HG03066 (cell line): ENCODE measurements around the gene SLC9C1.

Experiments used
- ATAC-seq: cut with Tn5 transposase; IDR thresholded peaks from one replicate; pipeline ENCODE4 v1.9.1; 2021; ENCODE audit warnings: low read depth; ENCODE audit not compliant: unreplicated experiment

The SLC9C1 gene

GRCh38 chr3:112117841-112118571, 176.0 kb downstream of the SLC9C1 start:
- no peak for ATAC-seq

DNA sequence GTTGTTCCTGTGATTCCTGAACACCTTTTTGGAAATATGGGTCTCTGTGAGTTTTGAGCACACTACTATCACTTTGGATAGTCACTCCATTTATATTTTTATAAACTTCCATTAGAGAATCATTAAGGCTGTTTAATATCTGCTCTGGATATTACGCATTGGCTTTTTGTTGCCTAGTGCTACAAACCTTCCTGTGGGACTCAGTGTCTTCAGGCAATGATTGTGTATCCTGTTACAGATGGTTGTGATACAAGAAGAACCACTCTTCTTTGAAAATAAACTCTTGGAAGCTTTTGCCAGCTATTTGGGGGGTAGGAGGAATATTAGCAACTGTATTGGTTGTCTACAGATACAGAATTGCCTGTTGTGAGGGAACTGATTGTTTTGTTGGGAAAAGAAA, 176.6 kb downstream of the SLC9C1 start:
- ATAC-seq = no peak

DNA sequence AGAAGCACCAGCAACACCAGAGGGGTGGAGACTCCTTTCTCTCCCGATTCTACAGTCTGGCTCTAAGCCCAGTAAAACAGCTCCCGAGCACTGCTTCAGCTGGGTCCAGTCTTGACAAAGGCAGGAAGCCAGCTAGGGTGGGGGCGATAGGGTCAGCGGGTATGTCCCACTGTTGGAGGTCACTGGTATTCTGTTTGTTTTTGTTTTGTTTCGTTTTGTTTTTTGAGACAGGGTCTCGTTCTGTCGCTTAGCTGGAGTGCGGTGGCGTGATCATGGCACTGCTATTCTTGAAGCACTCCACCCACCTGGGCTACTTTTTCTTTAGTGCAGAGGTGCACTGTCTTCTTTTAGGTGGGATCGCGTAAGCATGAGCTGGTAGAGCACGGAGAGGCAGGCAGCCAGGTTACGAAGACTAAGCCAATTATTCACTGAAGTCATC, 177.2 kb downstream of the SLC9C1 start:
- no peak for ATAC-seq

DNA sequence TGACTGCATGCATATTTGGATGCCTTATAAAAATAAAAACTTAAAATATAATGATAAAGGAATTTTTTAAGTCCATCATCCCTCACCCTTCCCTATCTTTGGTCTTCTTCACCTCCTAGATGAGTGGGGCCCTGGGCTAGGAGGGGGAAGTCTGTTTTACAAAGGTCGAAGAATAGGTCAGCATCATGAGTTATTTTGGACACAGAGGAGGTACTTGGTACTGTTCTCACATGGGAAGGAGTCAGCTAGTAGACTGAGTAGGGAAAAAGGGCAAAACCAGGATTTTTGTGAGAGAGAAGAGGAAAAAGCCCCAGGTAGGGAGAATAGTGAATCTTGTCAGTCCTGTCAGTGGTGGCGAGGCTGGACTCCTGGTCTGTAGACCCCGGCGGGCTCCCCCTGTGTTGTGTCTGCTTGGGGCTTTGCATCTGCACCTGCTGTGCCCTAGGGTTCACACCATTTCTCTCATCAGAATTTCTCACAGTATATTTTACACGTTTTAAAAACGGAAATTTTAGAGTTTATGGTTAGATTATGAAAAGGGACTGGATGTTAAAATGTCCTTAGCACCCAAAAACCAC, 178.1 kb downstream of the SLC9C1 start:
- no peak for ATAC-seq

DNA sequence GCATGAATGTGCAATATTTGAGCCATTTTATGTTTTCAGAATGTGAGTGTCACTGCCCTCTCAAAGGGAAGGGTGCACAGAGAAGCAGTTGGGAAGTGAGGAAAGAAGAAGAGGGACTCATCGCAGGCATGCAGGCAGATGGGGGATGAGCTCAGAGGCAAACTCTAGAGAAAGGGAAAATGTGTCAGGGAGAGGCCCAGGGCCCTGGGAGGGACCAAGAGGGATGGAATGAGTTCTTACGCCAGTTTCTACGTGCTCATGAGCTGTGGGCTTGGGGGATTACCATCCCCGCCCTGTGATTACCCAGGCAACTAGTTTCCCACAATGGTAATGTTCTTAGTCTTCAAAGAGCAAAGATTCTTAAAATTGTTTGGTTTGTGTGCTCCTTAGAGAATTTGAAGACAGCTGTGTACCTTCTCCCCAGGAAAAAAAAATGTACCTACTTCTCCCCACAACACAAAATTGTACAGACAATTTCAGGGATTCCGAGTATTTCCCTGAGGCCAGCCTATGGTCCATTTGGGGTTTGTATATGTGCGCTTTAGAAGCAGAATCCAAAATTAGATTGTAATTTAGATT, 178.8 kb downstream of the SLC9C1 start:
- peak; percentile 31 for ATAC-seq

DNA sequence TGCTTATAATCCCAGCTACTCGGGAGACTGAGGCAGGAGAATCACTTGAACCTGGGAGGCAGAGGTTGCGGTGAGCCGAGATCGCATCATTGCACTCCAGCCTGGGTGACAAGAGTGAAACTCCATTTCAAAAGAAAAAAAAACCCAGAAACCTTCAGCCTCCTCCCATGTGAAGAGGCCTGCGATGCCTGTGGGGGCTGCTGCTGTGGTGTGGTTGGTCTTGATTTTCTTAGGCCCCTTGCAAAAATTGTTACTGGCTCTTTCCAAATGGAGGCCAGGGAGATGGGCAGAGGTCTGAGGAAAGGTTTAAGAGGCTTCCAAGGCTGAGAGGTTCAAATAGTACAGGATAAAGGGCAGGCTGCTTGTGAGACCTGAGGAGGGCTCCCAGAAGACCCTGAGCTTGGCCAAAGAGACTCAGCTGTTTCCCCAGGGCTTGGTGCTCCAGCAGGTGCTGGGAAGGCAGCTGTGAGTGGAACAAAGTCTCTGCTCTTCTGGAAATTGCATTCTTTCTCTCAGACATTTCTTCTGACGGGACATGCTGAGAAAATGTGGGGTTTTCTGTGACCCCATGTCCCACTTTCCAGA, 179.3 kb downstream of the SLC9C1 start:
- no peak for ATAC-seq

DNA sequence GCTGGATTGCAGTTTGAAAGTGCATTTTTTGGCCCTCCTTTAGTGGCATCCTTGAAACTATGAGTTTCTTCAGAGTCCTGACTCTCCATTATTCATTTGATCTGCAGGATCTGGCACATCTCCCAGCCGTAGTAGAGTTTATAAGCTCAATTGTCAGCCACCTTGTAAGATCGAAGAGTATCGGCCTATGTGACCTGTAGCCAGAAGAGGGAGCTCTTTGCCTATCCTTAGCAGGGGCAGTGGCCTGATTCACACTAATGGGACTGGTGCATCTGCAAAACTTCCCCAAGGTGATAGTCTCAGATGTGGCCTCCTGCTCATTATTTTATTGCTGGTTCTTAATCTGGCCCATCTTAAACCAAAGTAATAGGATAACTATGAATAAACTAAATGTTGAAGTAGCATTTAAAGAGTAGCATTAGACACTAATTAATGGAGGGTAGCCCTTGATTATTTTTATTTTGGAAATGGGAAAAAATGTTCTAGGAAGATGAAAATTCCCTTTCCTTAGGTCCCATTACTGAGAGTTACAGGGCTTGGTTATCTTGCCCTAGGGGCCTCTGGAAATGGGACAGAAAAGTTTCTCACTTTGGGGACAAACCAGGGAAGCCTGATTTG, 182.1 kb downstream of the SLC9C1 start:
- peak; percentile 42 for ATAC-seq

DNA sequence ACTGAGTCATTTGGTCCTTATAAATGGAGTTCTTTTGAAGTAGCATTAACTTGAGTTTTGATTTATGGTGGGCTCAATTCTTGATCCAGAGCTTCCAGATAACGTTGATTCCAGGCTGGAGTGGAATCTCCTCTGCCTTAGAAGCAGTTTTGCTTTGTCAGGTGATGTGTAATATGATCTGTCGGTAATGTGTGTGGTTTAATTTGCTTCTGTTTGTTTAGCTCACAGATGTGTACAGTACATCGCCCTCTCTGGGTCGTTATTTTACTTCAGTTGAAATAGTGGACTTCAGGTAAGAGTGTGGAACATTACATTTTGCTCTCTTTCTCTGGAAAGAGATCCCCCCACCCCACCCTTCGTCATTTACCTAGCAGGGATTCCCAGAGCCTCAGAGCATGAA, 184.7 kb downstream of the SLC9C1 start:
- ATAC-seq = no peak

- no peak for ATAC-seq
These were observed 189.2 kb downstream of the SLC9C1 start for GRCh38 chr3:112104774-112105173.

GRCh38 chr3:112101916-112102315, 192.1 kb downstream of the SLC9C1 start:
- no peak for ATAC-seq

DNA sequence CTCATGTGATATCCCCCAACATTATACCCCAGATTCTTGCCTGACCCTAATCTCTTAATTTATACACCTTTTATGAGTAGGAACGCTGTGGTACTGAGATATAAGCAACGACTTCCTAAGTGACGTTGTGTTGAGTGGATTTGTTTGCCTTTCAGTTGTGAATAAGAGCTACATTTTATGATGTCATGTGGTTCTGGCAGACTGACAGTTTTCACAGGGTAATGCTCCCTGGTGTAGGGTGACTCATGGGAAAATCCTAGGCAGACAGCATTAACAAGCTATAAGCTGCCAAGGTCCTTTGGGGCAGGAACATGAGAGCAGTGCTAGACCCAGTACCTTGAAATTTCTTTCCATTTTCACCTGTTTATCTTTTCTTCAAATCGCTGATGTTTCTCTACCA, 196.6 kb downstream of the SLC9C1 start:
- no peak for ATAC-seq

DNA sequence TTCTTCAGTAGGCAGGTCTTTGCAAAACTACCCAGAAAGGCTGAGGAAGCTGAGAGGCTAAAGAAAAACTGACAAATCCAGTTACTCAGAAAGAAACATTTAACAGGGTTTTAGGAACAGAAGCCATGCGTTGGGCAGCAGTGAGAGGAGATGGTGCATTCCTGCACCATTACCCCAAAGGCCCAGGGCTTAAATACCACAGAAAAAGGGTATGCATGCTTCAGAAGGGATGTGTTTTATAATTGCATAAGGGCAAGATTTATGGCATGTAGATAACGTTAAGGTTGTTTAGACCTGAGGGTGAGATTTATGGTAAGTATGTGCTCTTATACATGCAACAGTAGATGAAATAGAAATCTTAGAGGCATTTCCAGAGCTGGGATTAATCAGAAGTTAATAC, 197.8 kb downstream of the SLC9C1 start:
- ATAC-seq = no peak

- no peak for ATAC-seq
These were observed 198.3 kb downstream of the SLC9C1 start for GRCh38 chr3:112095731-112096130.

DNA sequence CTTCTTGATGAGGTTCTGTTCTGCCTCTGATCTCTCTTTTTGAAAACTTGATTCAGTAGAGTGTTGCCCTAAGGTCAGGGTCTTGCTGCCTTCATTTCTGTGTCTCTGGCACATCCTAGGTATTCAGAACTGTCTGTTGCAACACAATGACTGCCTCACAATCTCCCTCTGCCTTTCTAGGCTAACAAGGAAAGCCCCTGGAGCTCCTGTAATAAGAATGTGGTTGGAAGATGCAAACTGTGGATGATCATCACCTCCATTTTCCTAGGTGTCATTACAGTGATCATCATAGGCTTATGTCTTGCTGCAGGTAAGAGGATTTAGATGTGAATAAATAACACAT, 200.9 kb downstream of the SLC9C1 start:
- ATAC-seq = no peak

DNA sequence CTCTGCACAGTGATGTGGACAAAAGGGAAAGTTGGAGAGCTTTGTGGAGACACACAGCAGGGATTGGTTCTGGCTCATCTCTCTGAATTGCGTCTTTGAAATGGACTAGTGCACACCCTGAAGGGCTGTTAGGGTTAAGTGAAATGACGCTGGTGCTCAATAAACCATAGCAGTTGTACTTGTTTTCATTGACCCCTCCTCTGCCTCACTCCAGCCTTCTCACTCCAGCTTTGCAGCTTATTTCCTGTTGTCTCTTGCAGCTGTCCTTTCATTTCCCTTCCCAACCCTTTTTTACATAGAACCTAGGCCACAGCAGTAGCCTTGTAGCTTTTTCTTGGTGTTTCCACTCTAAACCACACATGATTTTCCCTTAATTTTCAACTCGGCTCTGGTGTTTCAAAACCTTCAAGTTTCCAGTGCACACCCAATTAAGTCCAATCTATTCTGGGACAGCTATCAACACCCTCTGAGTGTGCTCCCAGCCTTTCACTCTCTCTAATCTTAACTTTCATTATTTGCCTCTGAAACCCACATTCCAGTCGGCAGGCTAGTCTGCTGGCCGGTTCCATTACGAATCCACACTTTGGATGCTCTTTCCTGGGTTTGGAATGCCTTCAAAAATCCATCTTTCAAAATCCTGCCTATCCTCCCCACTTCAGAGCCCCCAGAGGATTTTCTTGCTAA, 201.4 kb downstream of the SLC9C1 start:
- peak; percentile 40 for ATAC-seq

- no peak for ATAC-seq
These were observed 203.0 kb downstream of the SLC9C1 start for GRCh38 chr3:112090887-112091586.
